Mucosa of gallbladder (tissue), 1 donor: ENCODE data around the gene HIRIP3. TPM values are rescaled to one million over a fixed set of nuclear protein-coding genes. Genes with fewer than 3 reads are reported as not detected.

Source experiments
- DNase-seq: peaks from one replicate; pipeline ENCODE4 v3.0.0-alpha.2; 2020; ENCODE audit warnings: low spot score
- total RNA-seq: library from RNA; stranded (reverse); gene quantifications from one replicate; pipeline ENCODE4 v1.2.1, GENCODE V29; 2021
- donor health status: DM: no; HTN: no; CAD: no.

Gene HIRIP3
- total RNA-seq, 1 donor from 2014 or later, result 16.3 TPM

- DNase-seq, result no peak
Measured at GRCh38 chr16:29999605-30000004, 4.2 kb upstream of the HIRIP3 start.

DNA sequence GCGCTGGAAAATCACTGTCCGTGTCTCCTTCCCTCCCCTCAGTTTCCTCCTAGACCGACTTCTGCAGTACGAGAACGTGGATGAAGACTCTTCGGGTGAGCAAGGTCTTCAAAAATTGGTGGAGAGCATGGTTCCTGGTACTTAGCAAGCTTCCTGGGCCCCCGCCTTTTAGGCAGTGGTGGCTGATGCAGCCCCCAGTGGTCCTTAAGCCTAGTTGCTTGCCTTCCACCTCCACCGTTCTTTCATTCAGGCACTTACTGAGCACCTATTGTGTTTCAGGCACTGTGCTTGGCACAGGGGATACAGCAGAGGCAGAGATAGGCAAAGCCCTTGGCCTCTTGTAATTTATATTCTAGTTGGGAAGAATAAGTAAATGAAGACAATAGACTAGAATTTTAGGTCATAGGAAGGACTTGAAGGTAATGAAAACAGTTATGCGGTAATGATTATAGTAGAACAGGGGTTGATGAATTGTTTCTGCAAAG is 1.4 kb upstream of the HIRIP3 start:
- no peak for DNase-seq

- peak; percentile 98 for DNase-seq
Measured at GRCh38 chr16:29995911-29996765, 721 bp upstream of the HIRIP3 start, which contains the start of gene INO80E. Gene INO80E (plus strand): TSS chr16:29996241. CDS start chr16:29996311, 70 bp downstream.

- no peak for DNase-seq
Measured at GRCh38 chr16:29994600-29995323, 655 bp downstream of the HIRIP3 start.

GRCh38 chr16:29993903-29994599 is 1.4 kb downstream of the HIRIP3 start:
- DNase-seq, result no peak

DNA sequence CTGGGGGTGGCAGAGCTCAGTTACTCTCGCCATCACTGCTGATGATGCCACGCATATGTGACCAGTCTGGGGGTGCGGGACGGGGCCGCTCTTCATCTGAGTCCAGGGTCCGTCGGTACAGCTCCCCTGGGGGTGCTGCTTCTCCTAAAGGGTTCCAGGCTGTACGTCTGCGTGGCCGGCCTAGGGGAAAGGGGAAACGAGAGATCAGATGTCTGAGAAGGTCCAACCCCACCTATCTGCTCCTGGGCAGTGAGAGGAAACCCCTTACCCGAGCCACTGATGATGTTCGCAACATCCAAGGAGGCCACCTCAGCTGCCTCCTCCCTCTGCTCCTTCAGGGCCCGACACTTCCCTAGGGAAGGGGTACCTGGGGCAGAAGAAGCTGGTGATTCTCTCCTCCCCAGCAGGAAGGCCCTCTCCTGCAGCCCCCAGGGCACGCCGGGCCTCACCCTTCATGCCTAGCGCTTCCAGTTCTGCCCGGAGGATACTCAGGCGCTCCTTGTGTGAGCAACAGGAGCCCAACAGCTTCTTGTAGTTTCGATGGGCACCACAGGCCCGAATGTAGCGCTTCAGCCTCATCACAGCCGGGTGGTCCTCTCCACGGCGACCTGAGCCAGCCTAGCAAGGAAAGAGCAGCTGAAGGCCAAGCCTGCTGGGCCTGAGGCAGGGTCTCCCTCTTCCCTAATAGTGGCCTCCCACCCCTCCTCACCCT is 2.1 kb downstream of the HIRIP3 start:
- no peak for DNase-seq

DNA sequence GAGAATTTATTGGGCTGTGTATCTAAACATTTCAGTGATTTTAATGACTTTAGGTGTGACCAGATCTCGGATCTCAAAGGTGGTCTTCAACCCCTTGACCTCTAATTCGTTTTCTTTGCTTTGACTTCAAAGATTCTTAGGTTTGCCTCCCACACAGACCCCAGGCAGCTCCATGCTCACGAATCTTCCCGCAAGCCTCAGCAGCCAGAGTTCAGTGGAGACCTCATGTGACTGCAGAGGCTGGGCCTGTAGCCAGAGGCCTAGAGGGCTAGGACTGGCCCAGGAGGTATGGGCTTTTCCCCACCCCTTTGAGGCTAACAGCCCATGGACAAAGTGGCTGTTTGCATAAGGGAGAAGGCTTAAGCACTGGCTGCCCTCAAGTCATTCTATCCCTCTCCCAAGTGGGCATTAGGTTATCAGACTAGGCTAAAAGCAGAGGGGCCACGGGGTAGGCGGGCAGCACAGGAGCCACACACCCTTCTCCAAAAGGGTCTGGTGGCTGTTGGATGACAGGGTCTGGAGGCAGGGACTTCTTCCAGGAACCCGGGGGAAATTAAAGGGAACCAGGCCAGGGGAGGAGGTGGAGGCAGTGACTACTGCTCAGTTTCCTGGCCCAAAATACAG is 3.0 kb downstream of the HIRIP3 start:
- no peak for DNase-seq

GRCh38 chr16:29991571-29991904 is 3.9 kb downstream of the HIRIP3 start:
- no peak for DNase-seq

GRCh38 chr16:29990883-29991570 is 4.4 kb downstream of the HIRIP3 start:
- no peak for DNase-seq

- no peak for DNase-seq
Measured at GRCh38 chr16:29990034-29990433, 5.4 kb downstream of the HIRIP3 start.

DNA sequence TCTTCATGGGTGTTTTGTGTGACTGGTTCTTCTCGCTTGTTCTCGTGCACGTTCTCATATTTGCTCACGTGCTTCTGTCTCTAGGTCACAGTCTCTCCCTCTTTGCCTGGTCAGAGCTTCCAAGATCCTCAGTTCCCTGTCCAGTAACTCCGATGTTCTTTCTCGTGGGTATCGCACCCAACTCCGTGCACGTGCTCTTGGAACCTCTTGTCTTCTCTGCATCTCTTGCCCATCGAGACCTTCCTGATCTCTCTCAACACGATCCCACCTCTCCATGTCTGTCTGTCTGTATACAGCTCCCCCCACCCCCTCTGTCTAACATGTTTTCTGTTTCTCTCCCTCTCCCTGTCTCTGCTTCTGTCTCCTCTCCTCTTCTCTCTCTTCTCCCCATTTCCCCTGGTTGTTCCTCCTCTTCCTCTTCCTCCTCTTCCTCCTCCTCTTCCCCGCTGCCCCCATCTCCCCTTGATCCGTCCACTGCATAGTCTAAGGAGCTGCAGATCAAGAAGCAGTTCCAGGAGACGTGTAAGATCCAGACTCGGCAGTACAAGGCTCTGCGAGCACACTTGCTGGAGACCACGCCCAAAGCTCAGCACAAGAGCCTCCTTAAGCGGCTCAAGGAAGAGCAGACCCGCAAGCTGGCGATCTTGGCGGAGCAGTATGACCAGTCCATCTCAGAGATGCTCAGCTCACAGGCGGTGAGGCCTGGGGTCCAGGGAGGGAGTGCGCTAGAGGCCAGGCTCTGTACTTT is 6.1 kb downstream of the HIRIP3 start:
- no peak for DNase-seq

DNA sequence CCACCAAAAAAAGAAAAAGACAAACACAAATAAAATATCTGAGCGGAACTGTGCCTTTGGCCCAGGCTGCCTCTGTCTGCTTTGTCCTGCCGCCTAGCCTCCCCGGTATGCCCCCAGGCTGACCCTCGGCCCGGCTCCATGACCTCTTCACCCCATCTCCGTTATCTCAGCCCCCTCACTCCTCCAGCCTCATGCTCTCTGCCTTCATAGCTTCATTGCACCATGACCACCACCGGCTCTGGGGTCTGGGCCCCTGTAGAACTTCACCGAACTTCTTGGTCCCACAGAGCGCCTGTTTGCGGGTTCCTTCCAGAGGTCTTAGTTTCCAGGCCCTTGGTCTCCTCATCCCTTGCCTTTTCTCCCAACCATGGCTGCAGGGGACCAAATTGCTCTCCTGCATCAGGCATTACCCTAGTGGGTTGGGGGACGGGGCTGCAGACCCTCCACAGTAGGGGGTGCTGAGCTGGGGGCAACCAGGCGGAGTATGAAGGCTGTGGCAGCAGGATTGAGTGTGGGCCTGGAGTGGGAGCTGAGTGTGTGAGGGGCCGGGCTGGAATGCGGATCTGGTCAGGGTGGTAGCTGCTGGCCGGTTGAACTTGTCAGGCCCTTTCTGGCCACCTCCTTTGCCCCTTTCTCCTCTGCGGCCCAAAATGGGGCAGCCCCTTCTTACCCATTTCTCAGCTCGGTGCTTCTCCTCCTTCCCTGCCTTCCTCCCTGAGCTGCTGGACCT is 6.9 kb downstream of the HIRIP3 start:
- no peak for DNase-seq

GRCh38 chr16:29987371-29988085 is 7.9 kb downstream of the HIRIP3 start:
- DNase-seq, result no peak

- no peak for DNase-seq
Measured at GRCh38 chr16:29986931-29987330, 8.5 kb downstream of the HIRIP3 start.

DNA sequence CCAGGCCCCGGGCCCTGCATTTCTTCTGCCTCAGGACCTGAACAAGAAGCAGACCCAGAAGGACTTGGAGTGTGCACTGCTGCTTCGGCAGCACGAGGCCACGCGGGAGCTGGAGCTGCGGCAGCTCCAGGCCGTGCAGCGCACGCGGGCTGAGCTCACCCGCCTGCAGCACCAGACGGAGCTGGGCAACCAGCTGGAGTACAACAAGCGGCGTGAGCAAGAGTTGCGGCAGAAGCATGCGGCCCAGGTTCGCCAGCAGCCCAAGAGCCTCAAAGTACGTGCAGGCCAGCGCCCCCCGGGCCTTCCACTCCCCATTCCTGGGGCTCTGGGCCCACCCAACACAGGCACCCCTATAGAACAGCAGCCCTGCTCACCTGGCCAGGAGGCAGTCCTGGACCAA is 9.2 kb downstream of the HIRIP3 start:
- DNase-seq, result no peak

DNA sequence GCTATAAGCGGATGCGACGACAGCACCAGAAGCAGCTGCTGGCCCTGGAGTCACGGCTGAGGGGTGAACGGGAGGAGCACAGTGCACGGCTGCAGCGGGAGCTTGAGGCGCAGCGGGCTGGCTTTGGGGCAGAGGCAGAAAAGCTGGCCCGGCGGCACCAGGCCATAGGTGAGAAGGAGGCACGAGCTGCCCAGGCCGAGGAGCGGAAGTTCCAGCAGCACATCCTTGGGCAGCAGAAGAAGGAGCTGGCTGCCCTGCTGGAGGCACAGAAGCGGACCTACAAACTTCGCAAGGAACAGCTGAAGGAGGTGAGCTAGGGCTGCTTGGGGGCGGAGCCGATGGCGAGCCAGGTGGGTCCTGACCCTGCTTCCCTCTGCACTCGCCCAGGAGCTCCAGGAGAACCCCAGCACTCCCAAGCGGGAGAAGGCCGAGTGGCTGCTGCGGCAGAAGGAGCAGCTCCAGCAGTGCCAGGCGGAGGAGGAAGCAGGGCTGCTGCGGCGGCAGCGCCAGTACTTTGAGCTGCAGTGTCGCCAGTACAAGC is 10.1 kb downstream of the HIRIP3 start:
- DNase-seq, result no peak

GRCh38 chr16:29984764-29985147 is 10.7 kb downstream of the HIRIP3 start:
- DNase-seq, result no peak

GRCh38 chr16:29984137-29984763 is 11.2 kb downstream of the HIRIP3 start:
- no peak for DNase-seq
